ENCODE results near the gene CLDN20.

GRCh38 chr6:155241966-155242365, 21.8 kb upstream of the CLDN20 start:
- TF ChIP-seq CTCF (conservative IDR thresholded peaks at IDR 0.05) (no peak), ZFX (IDR thresholded peaks at IDR 0.05) (no peak)
